ENCODE measurements around the gene NFIA. TPM values are rescaled to one million over a fixed set of nuclear protein-coding genes. Genes with fewer than 3 reads are reported as not detected.

Gene NFIA
- total RNA-seq, 1 experiment from 2014 or later, result 65.4 TPM

GRCh38 chr1:61124078-61124477, 41.7 kb downstream of the NFIA start:
- H3K9me3 ChIP-seq (ENCODE audit: low read depth, low read length, poor library complexity, severe bottlenecking), result no peaks in the 10 kb centered on the region
- no TSS peak for BruUV-seq (replicated peaks)
- intact Hi-C loops (cut with micrococcal nuclease; ENCODE audit: unreplicated experiment), result no loop called here
- H3K27ac ChIP-seq (ENCODE audit: low read depth, low read length, poor library complexity, severe bottlenecking), result peak overlapping the region; percentile 43
- no peaks in the 10 kb centered on the region for H3K36me3 ChIP-seq (ENCODE audit: insufficient read depth, low read length, poor library complexity, severe bottlenecking)
- ChIA-PET CTCF (no interaction called here), POLR2A (ENCODE audit: low non-redundant PET) (no interaction called here)
- no peak for DNase-seq (ENCODE audit: low spot score)
- TF ChIP-seq EZH2 (IDR thresholded peaks at IDR 0.05; ENCODE audit: borderline replicate concordance, low read depth, low read length, poor library complexity, severe bottlenecking) (no peak), CTCF (conservative IDR thresholded peaks at IDR 0.05; ENCODE audit: low read depth, low read length) (no peak)
- peaks cover 67% of the 10 kb centered on the region for H3K4me1 ChIP-seq (ENCODE audit: insufficient read depth, low read length, poor library complexity, severe bottlenecking)
- H3K27me3 ChIP-seq (replicated peaks; ENCODE audit: insufficient read depth, low read depth, low read length, poor library complexity), result no peaks in the 10 kb centered on the region
- no peak overlapping the region for H3K4me3 ChIP-seq (ENCODE audit: low read depth, low read length, poor library complexity, severe bottlenecking)

- BruUV-seq (replicated peaks), result no TSS peak
- no peaks in the 10 kb centered on the region for H3K36me3 ChIP-seq (ENCODE audit: insufficient read depth, low read length, poor library complexity, severe bottlenecking)
- POLR2A ChIA-PET (ENCODE audit: low non-redundant PET), result no interaction called here
- intact Hi-C loops (cut with micrococcal nuclease; ENCODE audit: unreplicated experiment), result no loop called here
- no peak overlapping the region for H3K27ac ChIP-seq (ENCODE audit: low read depth, low read length, poor library complexity, severe bottlenecking)
- H3K27me3 ChIP-seq (replicated peaks; ENCODE audit: insufficient read depth, low read depth, low read length, poor library complexity), result no peaks in the 10 kb centered on the region
- no peaks in the 10 kb centered on the region for H3K9me3 ChIP-seq (ENCODE audit: low read depth, low read length, poor library complexity, severe bottlenecking)
- CTCF ChIA-PET, result no interaction called here
- TF ChIP-seq CTCF (conservative IDR thresholded peaks at IDR 0.05; ENCODE audit: low read depth, low read length) (no peak), EZH2 (IDR thresholded peaks at IDR 0.05; ENCODE audit: borderline replicate concordance, low read depth, low read length, poor library complexity, severe bottlenecking) (no peak)
- peaks cover 61% of the 10 kb centered on the region for H3K4me1 ChIP-seq (ENCODE audit: insufficient read depth, low read length, poor library complexity, severe bottlenecking)
- H3K4me3 ChIP-seq (ENCODE audit: low read depth, low read length, poor library complexity, severe bottlenecking), result no peak overlapping the region
- DNase-seq (ENCODE audit: low spot score), result no peak
These were observed 42.3 kb downstream of the NFIA start for GRCh38 chr1:61124696-61125095.

- H3K4me1 ChIP-seq (ENCODE audit: insufficient read depth, low read length, poor library complexity, severe bottlenecking), result peaks cover 59% of the 10 kb centered on the region
- no TSS peak for BruUV-seq (replicated peaks)
- ChIA-PET POLR2A (ENCODE audit: low non-redundant PET) (no interaction called here), CTCF (no interaction called here)
- TF ChIP-seq EZH2 (IDR thresholded peaks at IDR 0.05; ENCODE audit: borderline replicate concordance, low read depth, low read length, poor library complexity, severe bottlenecking), result no peak
- no peak for TF ChIP-seq CTCF (conservative IDR thresholded peaks at IDR 0.05; ENCODE audit: low read depth, low read length)
- intact Hi-C loops (cut with micrococcal nuclease; ENCODE audit: unreplicated experiment), result no loop called here
- H3K4me3 ChIP-seq (ENCODE audit: low read depth, low read length, poor library complexity, severe bottlenecking), result no peak overlapping the region
- no peak overlapping the region for H3K27ac ChIP-seq (ENCODE audit: low read depth, low read length, poor library complexity, severe bottlenecking)
- DNase-seq (ENCODE audit: low spot score), result no peak
- H3K36me3 ChIP-seq (ENCODE audit: insufficient read depth, low read length, poor library complexity, severe bottlenecking), result no peaks in the 10 kb centered on the region
- no peaks in the 10 kb centered on the region for H3K9me3 ChIP-seq (ENCODE audit: low read depth, low read length, poor library complexity, severe bottlenecking)
- no peaks in the 10 kb centered on the region for H3K27me3 ChIP-seq (replicated peaks; ENCODE audit: insufficient read depth, low read depth, low read length, poor library complexity)
These were observed 42.9 kb downstream of the NFIA start for GRCh38 chr1:61125263-61125662.
